Measurements from ENCODE around the gene AGRP. TPM values are rescaled to one million over a fixed set of nuclear protein-coding genes. Genes with fewer than 3 reads are reported as not detected.
A peak's percentile ranks its signal among the peaks of the same experiment; 100 is the strongest.

AGRP gene
- polyA plus RNA-seq, 1 donor (not counting 4 experiments of a cell fraction or from before 2014, with no cell fraction given), result not detected

DNA sequence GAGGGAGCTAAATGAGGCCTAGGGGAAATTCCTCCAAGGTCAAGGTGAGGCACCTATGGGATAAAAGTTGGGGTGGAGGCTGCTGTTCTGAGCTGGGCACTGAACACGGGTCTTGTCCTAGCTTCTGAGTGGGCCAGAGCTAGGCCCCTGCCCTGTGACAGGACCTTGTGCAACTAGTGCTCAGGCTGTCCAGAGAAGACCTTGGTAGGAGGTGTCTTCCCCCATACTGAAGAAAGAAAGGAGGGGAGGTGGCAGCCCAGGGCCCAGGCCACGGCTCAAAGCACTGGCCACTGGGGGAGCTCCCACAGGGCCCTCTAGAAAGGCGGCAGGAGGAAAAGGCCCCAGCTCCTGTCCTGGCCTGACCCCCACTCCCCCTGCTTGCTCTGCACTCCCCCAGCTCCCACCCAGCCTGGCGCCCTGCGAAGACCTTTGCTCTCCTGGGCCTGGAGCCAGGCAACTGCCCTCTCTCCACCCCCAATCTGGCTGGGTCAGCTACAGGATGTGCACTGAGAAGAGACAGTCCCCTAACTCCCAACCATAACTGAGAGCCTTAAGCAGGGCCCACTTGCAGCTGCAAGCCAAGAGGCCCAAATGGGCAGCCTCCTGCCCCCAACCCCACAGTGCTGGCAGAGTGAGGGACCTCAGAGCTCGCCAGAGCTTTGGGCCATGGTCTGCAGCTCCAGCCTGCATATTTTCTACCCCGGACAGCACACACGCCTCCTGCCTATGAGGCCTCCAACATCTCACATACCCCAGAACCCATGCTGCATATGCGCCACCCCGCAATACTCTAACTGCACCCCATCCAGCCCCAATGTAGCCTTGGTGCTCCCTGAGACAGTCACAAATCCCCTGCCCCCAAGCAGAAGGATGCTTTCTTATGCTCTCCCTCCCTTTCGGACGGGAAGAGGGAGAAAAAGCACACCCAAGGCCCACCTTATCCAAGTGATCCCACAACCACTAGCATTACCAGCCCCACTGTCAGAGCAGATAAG is 37.1 kb downstream of the AGRP start:
- Histone ChIP-seq H4K20me1 (ENCODE audit: control insufficient read depth, extremely low read depth, insufficient read depth, low read length) (peaks cover 7% of the 10 kb centered on the region), H3K4me2 (ENCODE audit: control insufficient read depth, extremely low read depth, insufficient read depth, low read depth, low read length) (no peak overlapping the region), H3K27ac (ENCODE audit: control insufficient read depth, insufficient read depth, low read length) (no peak overlapping the region), H3K9ac (ENCODE audit: control insufficient read depth, extremely low read depth, insufficient read depth, low read length) (no peak overlapping the region), H3K79me2 (ENCODE audit: control insufficient read depth, insufficient read depth, low read length) (no peaks in the 10 kb centered on the region), H3K9me3 (ENCODE audit: control insufficient read depth, low read depth, low read length) (no peaks in the 10 kb centered on the region), H3K4me3 (ENCODE audit: control insufficient read depth in 2 of 3, extremely low read depth in 1 of 3, insufficient read depth in 2 of 3, low read depth in 1 of 3, low read length in 3 of 3) (no peak overlapping the region), H2AFZ (ENCODE audit: control insufficient read depth, low read length) (no peak overlapping the region), H3K27me3 (ENCODE audit: control insufficient read depth, extremely low read depth, insufficient read depth, low read length) (no peaks in the 10 kb centered on the region), H3K9me1 (ENCODE audit: control insufficient read depth, extremely low read depth, insufficient read depth, low read length) (no peaks in the 10 kb centered on the region), H3K4me1 (ENCODE audit: control insufficient read depth, extremely low read depth, insufficient read depth, low read length) (no peaks in the 10 kb centered on the region), H3K36me3 (ENCODE audit: control insufficient read depth in 2 of 2, extremely low read depth in 1 of 2, insufficient read depth in 2 of 2, low read length in 2 of 2) (peaks cover 9 to 21% of the 10 kb centered on the region in 2 experiments)
- DNase-seq (ENCODE audit: low read depth, low spot score) (no peak), FAIRE-seq (no peak)
- no peak for TF ChIP-seq EZH2 (IDR thresholded peaks at IDR 0.05; ENCODE audit: low read length)
- TF ChIP-seq, protein P1, sequence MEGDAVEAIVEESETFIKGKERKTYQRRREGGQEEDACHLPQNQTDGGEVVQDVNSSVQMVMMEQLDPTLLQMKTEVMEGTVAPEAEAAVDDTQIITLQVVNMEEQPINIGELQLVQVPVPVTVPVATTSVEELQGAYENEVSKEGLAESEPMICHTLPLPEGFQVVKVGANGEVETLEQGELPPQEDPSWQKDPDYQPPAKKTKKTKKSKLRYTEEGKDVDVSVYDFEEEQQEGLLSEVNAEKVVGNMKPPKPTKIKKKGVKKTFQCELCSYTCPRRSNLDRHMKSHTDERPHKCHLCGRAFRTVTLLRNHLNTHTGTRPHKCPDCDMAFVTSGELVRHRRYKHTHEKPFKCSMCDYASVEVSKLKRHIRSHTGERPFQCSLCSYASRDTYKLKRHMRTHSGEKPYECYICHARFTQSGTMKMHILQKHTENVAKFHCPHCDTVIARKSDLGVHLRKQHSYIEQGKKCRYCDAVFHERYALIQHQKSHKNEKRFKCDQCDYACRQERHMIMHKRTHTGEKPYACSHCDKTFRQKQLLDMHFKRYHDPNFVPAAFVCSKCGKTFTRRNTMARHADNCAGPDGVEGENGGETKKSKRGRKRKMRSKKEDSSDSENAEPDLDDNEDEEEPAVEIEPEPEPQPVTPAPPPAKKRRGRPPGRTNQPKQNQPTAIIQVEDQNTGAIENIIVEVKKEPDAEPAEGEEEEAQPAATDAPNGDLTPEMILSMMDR (optimal IDR thresholded peaks at IDR 0.05 in 1 of 3, IDR thresholded peaks at IDR 0.05 in 1 of 3, conservative IDR thresholded peaks at IDR 0.05 in 1 of 3; ENCODE audit: extremely low read depth in 1 of 3, insufficient read depth in 2 of 3, low read length in 3 of 3), result no peak
- dilution Hi-C loops (cut with MboI; ENCODE audit: extremely low pct_ligation_motif_present, low sequenced_read_pairs), result no loop called here

GRCh38 chr16:67445441-67445912 is 37.9 kb downstream of the AGRP start:
- dilution Hi-C loops (cut with MboI; ENCODE audit: extremely low pct_ligation_motif_present, low sequenced_read_pairs), result no loop called here
- Histone ChIP-seq H3K9me1 (ENCODE audit: control insufficient read depth, extremely low read depth, insufficient read depth, low read length) (no peaks in the 10 kb centered on the region), H3K36me3 (ENCODE audit: control insufficient read depth in 2 of 2, extremely low read depth in 1 of 2, insufficient read depth in 2 of 2, low read length in 2 of 2) (peaks cover 9 to 21% of the 10 kb centered on the region in 2 experiments), H3K4me3 (ENCODE audit: control insufficient read depth in 2 of 3, extremely low read depth in 1 of 3, insufficient read depth in 2 of 3, low read depth in 1 of 3, low read length in 3 of 3) (no peak overlapping the region), H3K27ac (ENCODE audit: control insufficient read depth, insufficient read depth, low read length) (no peak overlapping the region), H3K79me2 (ENCODE audit: control insufficient read depth, insufficient read depth, low read length) (no peaks in the 10 kb centered on the region), H4K20me1 (ENCODE audit: control insufficient read depth, extremely low read depth, insufficient read depth, low read length) (peaks cover 7% of the 10 kb centered on the region), H3K4me2 (ENCODE audit: control insufficient read depth, extremely low read depth, insufficient read depth, low read depth, low read length) (no peak overlapping the region), H3K27me3 (ENCODE audit: control insufficient read depth, extremely low read depth, insufficient read depth, low read length) (no peaks in the 10 kb centered on the region), H3K9me3 (ENCODE audit: control insufficient read depth, low read depth, low read length) (no peaks in the 10 kb centered on the region), H2AFZ (ENCODE audit: control insufficient read depth, low read length) (no peak overlapping the region), H3K4me1 (ENCODE audit: control insufficient read depth, extremely low read depth, insufficient read depth, low read length) (no peaks in the 10 kb centered on the region), H3K9ac (ENCODE audit: control insufficient read depth, extremely low read depth, insufficient read depth, low read length) (no peak overlapping the region)
- DNase-seq (ENCODE audit: low read depth, low spot score), result no peak
- no peak for TF ChIP-seq EZH2 (IDR thresholded peaks at IDR 0.05; ENCODE audit: low read length)
- TF ChIP-seq, protein P1 (optimal IDR thresholded peaks at IDR 0.05 in 1 of 3, IDR thresholded peaks at IDR 0.05 in 1 of 3, conservative IDR thresholded peaks at IDR 0.05 in 1 of 3; ENCODE audit: extremely low read depth in 1 of 3, insufficient read depth in 2 of 3, low read length in 3 of 3), result peak in 1 of 3 experiments; percentile 21
- no peak for FAIRE-seq

Measured in keratinocyte (primary cell).